ENCODE measurements around the gene CYTH1.

The CYTH1 gene

GRCh38 chr17:78789149-78789662, 7.1 kb upstream of the CYTH1 start:
- H3K9me2 ChIP-seq (ENCODE audit: low read depth, low read length), result no peaks in the 10 kb centered on the region

GRCh38 chr17:78788451-78788850, 6.4 kb upstream of the CYTH1 start:
- H3K27me3 ChIP-seq (ENCODE audit: insufficient read depth, low read length), result no peaks in the 10 kb centered on the region
- no peak overlapping the region for H2AFZ ChIP-seq (ENCODE audit: low read length)
- no peaks in the 10 kb centered on the region for H3K4me1 ChIP-seq (ENCODE audit: insufficient read depth, low read length, severe bottlenecking)
- H3K9me3 ChIP-seq (ENCODE audit: low read length), result no peaks in the 10 kb centered on the region
- H3K27ac ChIP-seq (ENCODE audit: low read depth, low read length, poor library complexity, severe bottlenecking), result no peak overlapping the region
- no peaks in the 10 kb centered on the region; the same call in 1 of the 2 replicates for H3F3A ChIP-seq (ENCODE audit: insufficient read depth, low read length)
- H3K9ac ChIP-seq (ENCODE audit: low read length), result no peak overlapping the region
- peaks cover 12% of the 10 kb centered on the region for H3K36me3 ChIP-seq (ENCODE audit: insufficient read depth, low read length)
- no peaks in the 10 kb centered on the region for H3K9me2 ChIP-seq (ENCODE audit: low read depth, low read length)
- no peak for TF ChIP-seq EZH2 (IDR thresholded peaks at IDR 0.05; ENCODE audit: borderline replicate concordance, low read length)
- no peak for TF ChIP-seq CTCF (IDR thresholded peaks at IDR 0.05; ENCODE audit: low read length)
- H3K79me2 ChIP-seq (ENCODE audit: insufficient read depth, low read length), result no peaks in the 10 kb centered on the region
- no peaks in the 10 kb centered on the region for H4K20me1 ChIP-seq (ENCODE audit: insufficient read depth, low read length)
- H3K4me3 ChIP-seq (ENCODE audit: low read depth, low read length, poor library complexity, severe bottlenecking), result no peak overlapping the region
- H3K4me2 ChIP-seq (ENCODE audit: low read length), result no peak overlapping the region

More at GRCh38 chr17:78789149-78789662, 7.1 kb upstream of the CYTH1 start:
- Histone ChIP-seq H2AFZ (ENCODE audit: low read length) (no peak overlapping the region), H3K36me3 (ENCODE audit: insufficient read depth, low read length) (peaks cover 19% of the 10 kb centered on the region), H3K9me3 (ENCODE audit: low read length) (no peaks in the 10 kb centered on the region), H3K27ac (ENCODE audit: low read depth, low read length, poor library complexity, severe bottlenecking) (no peak overlapping the region), H3K9ac (ENCODE audit: low read length) (no peak overlapping the region), H3K4me1 (ENCODE audit: insufficient read depth, low read length, severe bottlenecking) (no peaks in the 10 kb centered on the region), H3F3A (ENCODE audit: insufficient read depth, low read length) (no peaks in the 10 kb centered on the region; the same call in 1 of the 2 replicates), H3K27me3 (ENCODE audit: insufficient read depth, low read length) (no peaks in the 10 kb centered on the region), H4K20me1 (ENCODE audit: insufficient read depth, low read length) (no peaks in the 10 kb centered on the region), H3K4me2 (ENCODE audit: low read length) (no peak overlapping the region), H3K4me3 (ENCODE audit: low read depth, low read length, poor library complexity, severe bottlenecking) (no peak overlapping the region), H3K79me2 (ENCODE audit: insufficient read depth, low read length) (no peaks in the 10 kb centered on the region)
- TF ChIP-seq EZH2 (IDR thresholded peaks at IDR 0.05; ENCODE audit: borderline replicate concordance, low read length) (no peak), CTCF (IDR thresholded peaks at IDR 0.05; ENCODE audit: low read length) (no peak)

GRCh38 chr17:78787444-78787843, 5.4 kb upstream of the CYTH1 start:
- H3K4me3 ChIP-seq (ENCODE audit: low read depth, low read length, poor library complexity, severe bottlenecking), result no peak overlapping the region
- peaks cover 4% of the 10 kb centered on the region for H3K4me1 ChIP-seq (ENCODE audit: insufficient read depth, low read length, severe bottlenecking)
- H3K27ac ChIP-seq (ENCODE audit: low read depth, low read length, poor library complexity, severe bottlenecking), result no peak overlapping the region
- no peaks in the 10 kb centered on the region for H3K9me2 ChIP-seq (ENCODE audit: low read depth, low read length)
- H3K36me3 ChIP-seq (ENCODE audit: insufficient read depth, low read length), result peaks cover 6% of the 10 kb centered on the region
- no peaks in the 10 kb centered on the region; the same call in 1 of the 2 replicates for H3F3A ChIP-seq (ENCODE audit: insufficient read depth, low read length)
- no peaks in the 10 kb centered on the region for H3K79me2 ChIP-seq (ENCODE audit: insufficient read depth, low read length)
- no peak overlapping the region for H3K4me2 ChIP-seq (ENCODE audit: low read length)
- H3K9ac ChIP-seq (ENCODE audit: low read length), result no peak overlapping the region
- H2AFZ ChIP-seq (ENCODE audit: low read length), result no peak overlapping the region
- H3K9me3 ChIP-seq (ENCODE audit: low read length), result no peaks in the 10 kb centered on the region
- TF ChIP-seq EZH2 (IDR thresholded peaks at IDR 0.05; ENCODE audit: borderline replicate concordance, low read length) (no peak), CTCF (IDR thresholded peaks at IDR 0.05; ENCODE audit: low read length) (no peak)
- no peaks in the 10 kb centered on the region for H4K20me1 ChIP-seq (ENCODE audit: insufficient read depth, low read length)
- H3K27me3 ChIP-seq (ENCODE audit: insufficient read depth, low read length), result no peaks in the 10 kb centered on the region
